ENCODE data around the gene CREB3L2. TPM values are rescaled to one million over a fixed set of nuclear protein-coding genes. Genes with fewer than 3 reads are reported as not detected.

The CREB3L2 gene
- total RNA-seq, 3 donors from 2014 or later = 15.8 to 54.3 (median 40.6) TPM

DNA sequence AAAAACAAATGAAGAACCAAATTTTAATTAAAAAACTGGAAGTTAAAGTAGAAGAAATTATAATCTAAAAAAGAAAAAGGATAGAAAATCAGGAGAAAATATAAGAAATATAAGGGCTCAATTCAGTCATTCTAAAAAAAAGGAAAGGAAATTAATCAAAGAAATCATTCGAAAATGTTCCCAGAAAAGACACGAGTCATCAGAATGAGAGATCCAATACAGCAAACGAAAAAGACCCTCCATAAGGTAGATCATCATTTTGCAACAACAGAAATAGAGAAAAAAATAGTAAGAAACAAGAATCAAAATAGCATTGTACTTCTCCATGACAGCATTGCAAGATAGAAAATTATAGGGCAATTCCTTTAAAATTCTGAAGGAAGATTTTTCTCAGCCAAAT lies 132.6 kb downstream of the CREB3L2 start:
- no peaks in the 10 kb centered on the region for H3K9me3 ChIP-seq
- DNase-seq (no peak), ATAC-seq (no peak)
- H3K4me1 ChIP-seq (ENCODE audit: low read depth) = no peaks in the 10 kb centered on the region
- H3K4me3 ChIP-seq = no peak overlapping the region
- no peaks in the 10 kb centered on the region for H3K36me3 ChIP-seq (ENCODE audit: low read depth)
- TF ChIP-seq, protein P1, sequence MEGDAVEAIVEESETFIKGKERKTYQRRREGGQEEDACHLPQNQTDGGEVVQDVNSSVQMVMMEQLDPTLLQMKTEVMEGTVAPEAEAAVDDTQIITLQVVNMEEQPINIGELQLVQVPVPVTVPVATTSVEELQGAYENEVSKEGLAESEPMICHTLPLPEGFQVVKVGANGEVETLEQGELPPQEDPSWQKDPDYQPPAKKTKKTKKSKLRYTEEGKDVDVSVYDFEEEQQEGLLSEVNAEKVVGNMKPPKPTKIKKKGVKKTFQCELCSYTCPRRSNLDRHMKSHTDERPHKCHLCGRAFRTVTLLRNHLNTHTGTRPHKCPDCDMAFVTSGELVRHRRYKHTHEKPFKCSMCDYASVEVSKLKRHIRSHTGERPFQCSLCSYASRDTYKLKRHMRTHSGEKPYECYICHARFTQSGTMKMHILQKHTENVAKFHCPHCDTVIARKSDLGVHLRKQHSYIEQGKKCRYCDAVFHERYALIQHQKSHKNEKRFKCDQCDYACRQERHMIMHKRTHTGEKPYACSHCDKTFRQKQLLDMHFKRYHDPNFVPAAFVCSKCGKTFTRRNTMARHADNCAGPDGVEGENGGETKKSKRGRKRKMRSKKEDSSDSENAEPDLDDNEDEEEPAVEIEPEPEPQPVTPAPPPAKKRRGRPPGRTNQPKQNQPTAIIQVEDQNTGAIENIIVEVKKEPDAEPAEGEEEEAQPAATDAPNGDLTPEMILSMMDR (IDR thresholded peaks at IDR 0.05) = no peak
- intact Hi-C loops (cut with DNase I, micrococcal nuclease) = no loop called here

DNA sequence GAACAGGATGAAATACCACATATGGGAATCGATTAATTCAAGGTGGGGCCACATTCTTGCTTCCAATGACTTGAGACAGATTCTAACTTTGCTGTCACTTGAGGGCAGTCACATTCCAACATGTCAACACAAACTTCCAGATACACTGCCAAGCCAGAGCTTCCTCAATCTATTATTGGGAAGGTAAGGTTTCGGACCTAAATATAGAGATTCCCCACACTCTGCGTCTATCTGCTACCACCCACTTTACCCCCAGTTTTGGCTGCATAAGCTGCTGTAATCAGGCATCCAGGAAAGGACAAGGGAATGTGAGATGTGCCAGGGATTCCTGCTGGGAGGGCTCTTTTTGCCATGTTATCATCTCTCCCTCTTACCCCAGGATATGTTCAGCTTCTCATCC lies 134.6 kb downstream of the CREB3L2 start:
- Histone ChIP-seq H3K9me3 (no peaks in the 10 kb centered on the region), H3K4me1 (ENCODE audit: low read depth) (no peaks in the 10 kb centered on the region), H3K36me3 (ENCODE audit: low read depth) (no peaks in the 10 kb centered on the region), H3K4me3 (no peak overlapping the region)
- DNase-seq (no peak), ATAC-seq (no peak)
- intact Hi-C loops (cut with DNase I, micrococcal nuclease) = no loop called here
- TF ChIP-seq, protein P1 (IDR thresholded peaks at IDR 0.05) = no peak

DNA sequence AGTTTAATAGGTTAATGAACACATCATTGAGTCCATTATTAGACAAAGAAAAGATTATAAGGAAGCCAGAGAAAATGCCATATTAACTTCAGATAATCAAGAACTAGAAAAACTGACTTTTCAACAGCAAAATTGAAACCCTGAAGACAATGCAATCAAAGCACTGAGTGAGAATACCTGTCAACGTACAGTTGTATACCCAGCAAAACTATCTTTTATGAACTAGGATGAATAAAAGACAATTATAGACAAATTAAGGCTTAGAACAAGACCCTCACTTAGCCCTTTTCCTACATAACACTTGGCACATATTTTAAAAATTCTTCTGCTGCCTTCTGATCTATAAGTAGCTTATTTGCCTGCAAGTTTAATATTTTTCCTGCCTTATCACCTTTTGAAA lies 136.1 kb downstream of the CREB3L2 start:
- H3K4me3 ChIP-seq = no peak overlapping the region
- ATAC-seq (no peak), DNase-seq (no peak)
- no peaks in the 10 kb centered on the region for H3K36me3 ChIP-seq (ENCODE audit: low read depth)
- intact Hi-C loops (cut with DNase I, micrococcal nuclease) = no loop called here
- TF ChIP-seq, protein P1 (IDR thresholded peaks at IDR 0.05) = no peak
- H3K9me3 ChIP-seq = no peaks in the 10 kb centered on the region
- no peaks in the 10 kb centered on the region for H3K4me1 ChIP-seq (ENCODE audit: low read depth)

DNA sequence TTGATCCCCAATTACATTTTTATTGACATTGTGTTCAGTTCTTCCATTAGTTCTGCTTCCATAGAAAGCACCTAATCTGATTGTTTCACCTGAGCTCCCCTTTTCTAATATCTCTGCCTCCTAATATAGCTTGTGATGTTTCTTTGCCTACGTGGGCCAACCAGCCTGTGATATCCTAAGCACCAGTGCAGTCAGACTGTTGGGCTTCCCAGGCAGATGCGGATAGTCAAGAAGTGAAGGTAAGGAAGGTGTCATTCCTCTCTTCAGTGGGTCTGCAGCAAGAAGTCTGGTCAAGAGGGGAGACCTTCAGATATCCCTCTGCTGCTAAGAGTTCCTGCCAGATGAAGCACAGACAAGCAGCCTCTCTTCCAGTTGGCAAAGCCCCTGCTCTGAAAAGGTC lies 138.9 kb downstream of the CREB3L2 start:
- Histone ChIP-seq H3K36me3 (ENCODE audit: low read depth) (no peaks in the 10 kb centered on the region), H3K9me3 (no peaks in the 10 kb centered on the region), H3K4me3 (no peak overlapping the region), H3K4me1 (ENCODE audit: low read depth) (no peaks in the 10 kb centered on the region)
- intact Hi-C loops (cut with DNase I, micrococcal nuclease) = no loop called here
- TF ChIP-seq, protein P1 (IDR thresholded peaks at IDR 0.05) = no peak
- ATAC-seq = no peak
- DNase-seq = no peak

DNA sequence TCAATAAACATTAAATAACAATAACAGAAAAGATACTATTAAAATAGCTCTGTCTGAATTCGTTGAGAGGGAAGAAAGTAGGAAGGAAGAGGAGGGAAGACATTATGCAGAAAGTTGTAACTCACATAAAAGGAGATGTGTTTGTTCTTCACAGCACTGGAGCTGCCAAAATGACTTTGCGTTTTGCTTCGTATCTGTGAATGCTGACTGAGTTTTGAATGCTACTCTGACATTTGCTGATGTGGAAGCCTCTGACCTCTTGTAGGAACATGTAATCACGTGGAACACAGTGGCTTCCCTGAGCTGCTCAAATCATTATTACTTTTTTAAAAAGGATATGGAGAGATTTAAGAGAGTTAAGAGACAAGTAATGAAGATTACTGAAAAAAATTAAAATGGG lies 139.5 kb downstream of the CREB3L2 start:
- Histone ChIP-seq H3K36me3 (ENCODE audit: low read depth) (no peaks in the 10 kb centered on the region), H3K9me3 (no peaks in the 10 kb centered on the region), H3K4me1 (ENCODE audit: low read depth) (no peaks in the 10 kb centered on the region), H3K4me3 (no peak overlapping the region)
- TF ChIP-seq, protein P1 (IDR thresholded peaks at IDR 0.05) = no peak
- DNase-seq = no peak
- ATAC-seq = no peak
- intact Hi-C loops (cut with DNase I, micrococcal nuclease) = no loop called here

DNA sequence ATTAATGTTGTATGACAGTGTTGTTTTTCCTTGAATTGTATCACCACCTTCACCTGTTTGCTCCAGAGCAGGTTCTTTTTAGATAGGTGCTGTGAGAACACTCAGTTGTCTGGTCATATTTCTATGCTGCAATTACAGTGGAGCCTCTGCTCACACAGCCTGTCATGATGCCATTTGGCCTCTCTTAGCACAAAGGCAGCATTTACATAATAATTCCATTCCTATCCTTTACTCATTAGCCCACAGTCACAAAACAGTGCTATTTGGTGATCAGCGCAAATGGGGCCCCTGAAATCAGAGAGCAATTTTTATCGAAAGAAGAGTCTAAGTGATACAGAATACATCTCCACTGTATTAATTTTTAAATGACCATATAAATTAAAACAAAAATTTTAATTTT lies 141.3 kb downstream of the CREB3L2 start:
- Histone ChIP-seq H3K9me3 (no peaks in the 10 kb centered on the region), H3K4me1 (ENCODE audit: low read depth) (no peaks in the 10 kb centered on the region), H3K4me3 (no peak overlapping the region), H3K36me3 (ENCODE audit: low read depth) (no peaks in the 10 kb centered on the region)
- TF ChIP-seq, protein P1 (IDR thresholded peaks at IDR 0.05) = no peak
- ATAC-seq (no peak), DNase-seq (no peak)
- intact Hi-C loops (cut with DNase I, micrococcal nuclease) = no loop called here
